ENCODE measurements around the gene PRSS2.
A peak's percentile ranks its signal among the peaks of the same experiment; 100 is the strongest.
"Not testable (repeated sequence)": the region's sequence is repeated elsewhere in the genome, so short reads cannot be mapped to it uniquely, and the experiment has no call there.

Gene PRSS2

GRCh38 chr7:142759433-142759832, 11.3 kb upstream of the PRSS2 start:
- no peak for DNase-seq (ENCODE audit: low spot score)

DNA sequence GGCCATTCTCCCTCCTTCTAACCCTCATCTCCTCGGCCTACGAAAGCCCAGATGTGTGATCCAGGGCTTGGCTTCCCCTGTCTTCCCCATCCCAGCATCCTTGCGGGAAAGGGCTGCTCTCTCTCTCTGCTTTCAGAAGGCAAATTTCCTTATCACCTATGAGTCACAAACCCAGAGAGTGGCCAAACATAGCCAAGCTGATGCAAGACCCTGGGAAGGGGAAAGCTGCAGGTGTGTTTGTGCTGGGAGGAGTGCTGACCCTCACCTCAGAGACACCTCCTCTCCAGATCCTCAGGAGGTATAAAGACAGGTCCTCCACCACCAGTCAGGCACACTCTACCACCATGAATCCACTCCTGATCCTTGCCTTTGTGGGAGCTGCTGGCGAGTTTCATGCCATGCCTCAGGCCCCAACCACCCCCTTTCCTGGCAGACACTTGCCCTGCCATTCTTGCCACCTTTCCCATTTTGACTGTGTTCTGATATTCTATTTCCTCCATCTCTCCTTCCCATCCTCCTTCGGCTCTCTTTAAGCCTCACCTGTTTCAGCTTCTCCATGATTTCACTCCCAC, 10.6 kb upstream of the PRSS2 start:
- no peak for DNase-seq (ENCODE audit: low spot score)

DNA sequence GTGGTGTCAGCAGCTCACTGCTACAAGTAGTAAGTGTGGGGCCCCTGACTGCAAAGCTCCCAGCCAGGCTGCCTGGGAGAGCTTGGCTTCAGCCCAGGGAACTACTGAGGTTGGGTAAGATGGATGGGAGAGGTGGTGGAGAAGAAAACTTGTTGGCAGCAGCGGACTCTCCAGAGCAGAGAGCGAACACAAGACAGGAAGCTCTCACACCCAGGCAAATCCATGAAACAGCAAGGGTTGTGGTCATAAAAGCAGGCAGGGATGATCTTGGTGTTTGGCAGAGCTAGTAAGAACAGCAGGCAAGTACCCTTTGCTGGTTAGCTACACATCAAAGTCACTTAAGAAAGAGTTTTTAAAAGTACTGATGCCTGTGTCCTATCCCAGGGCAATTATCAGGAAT, 9.2 kb upstream of the PRSS2 start:
- DNase-seq (ENCODE audit: low spot score), result not testable (repeated sequence)

- DNase-seq (ENCODE audit: low spot score), result no peak
These were observed 8.7 kb upstream of the PRSS2 start for GRCh38 chr7:142762104-142762503.

DNA sequence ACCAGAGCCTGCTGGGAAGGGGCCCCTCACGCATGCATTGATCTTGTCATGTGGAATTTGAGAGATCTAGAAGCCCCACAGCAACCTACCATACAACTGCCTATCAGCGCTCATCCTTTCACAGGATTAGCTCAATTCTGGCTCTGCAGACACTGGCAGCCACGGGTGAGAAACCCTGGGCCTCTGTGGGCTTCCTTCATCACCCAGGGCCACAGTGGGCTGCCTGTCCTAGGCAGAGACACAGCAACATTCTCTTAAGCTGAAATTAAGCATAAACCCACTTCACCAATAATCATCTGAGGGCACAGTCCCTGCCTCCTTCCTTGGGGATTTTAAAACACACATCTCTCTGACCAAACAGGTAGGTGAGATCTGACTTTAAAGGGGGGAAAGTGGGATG, 3.3 kb upstream of the PRSS2 start:
- no peak for DNase-seq (ENCODE audit: low spot score)

DNA sequence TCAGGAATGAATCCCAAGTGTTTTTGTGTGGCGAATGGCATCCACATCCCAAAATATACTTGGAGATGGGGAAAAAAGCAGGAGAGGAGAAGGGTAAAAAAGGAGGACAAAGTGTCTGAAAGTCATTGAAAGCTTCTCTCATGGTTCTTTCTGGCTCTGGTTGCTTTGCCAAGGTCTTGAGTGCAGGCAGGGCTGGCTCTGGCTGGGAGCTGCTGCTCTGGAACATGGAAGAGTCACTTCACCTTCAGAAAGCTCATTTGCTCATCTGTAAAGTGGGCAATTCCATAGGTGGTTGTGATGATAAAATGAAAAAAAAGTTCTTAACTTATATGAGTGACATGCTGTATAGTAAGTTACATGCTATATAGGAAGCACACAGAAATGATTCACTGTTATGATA, 2.9 kb upstream of the PRSS2 start:
- no peak for DNase-seq (ENCODE audit: low spot score)

DNA sequence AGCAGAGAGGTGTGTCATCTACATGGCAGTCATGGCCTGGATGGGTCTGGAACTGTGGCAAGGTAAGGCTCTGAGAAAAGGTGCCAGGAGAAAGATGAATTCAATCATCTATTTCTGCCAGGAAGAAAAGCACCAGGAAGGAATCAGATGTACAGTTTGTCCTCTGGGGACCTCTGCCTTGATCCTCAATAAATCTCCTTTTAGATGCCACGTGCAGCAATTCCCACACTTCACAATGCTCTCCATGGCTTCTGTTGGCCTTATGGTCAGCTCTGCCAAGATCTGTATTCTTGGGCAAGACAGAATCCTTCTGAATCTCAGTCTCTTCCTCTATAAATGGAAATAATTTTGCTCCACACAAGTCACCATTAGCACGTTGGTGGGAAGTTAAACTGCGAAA, 1.9 kb upstream of the PRSS2 start:
- not testable (repeated sequence) for DNase-seq (ENCODE audit: low spot score)

GRCh38 chr7:142771353-142771723, 568 bp downstream of the PRSS2 start:
- no peak for DNase-seq (ENCODE audit: low spot score)

GRCh38 chr7:142772051-142772450, 1.3 kb downstream of the PRSS2 start:
- no peak for DNase-seq (ENCODE audit: low spot score)

- no peak for DNase-seq (ENCODE audit: low spot score)
These were observed 1.9 kb downstream of the PRSS2 start for GRCh38 chr7:142772673-142773072.

DNA sequence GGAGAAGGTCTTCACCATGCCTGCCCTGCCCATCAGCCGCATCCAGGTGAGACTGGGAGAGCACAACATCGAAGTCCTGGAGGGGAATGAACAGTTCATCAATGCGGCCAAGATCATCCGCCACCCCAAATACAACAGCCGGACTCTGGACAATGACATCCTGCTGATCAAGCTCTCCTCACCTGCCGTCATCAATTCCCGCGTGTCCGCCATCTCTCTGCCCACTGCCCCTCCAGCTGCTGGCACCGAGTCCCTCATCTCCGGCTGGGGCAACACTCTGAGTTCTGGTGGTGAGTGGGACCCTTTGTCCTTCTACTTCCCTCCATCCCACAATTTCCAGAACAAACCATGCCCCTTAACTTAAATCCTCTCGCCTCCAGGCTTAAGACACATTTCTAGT, 2.5 kb downstream of the PRSS2 start:
- no peak for DNase-seq (ENCODE audit: low spot score)

DNA sequence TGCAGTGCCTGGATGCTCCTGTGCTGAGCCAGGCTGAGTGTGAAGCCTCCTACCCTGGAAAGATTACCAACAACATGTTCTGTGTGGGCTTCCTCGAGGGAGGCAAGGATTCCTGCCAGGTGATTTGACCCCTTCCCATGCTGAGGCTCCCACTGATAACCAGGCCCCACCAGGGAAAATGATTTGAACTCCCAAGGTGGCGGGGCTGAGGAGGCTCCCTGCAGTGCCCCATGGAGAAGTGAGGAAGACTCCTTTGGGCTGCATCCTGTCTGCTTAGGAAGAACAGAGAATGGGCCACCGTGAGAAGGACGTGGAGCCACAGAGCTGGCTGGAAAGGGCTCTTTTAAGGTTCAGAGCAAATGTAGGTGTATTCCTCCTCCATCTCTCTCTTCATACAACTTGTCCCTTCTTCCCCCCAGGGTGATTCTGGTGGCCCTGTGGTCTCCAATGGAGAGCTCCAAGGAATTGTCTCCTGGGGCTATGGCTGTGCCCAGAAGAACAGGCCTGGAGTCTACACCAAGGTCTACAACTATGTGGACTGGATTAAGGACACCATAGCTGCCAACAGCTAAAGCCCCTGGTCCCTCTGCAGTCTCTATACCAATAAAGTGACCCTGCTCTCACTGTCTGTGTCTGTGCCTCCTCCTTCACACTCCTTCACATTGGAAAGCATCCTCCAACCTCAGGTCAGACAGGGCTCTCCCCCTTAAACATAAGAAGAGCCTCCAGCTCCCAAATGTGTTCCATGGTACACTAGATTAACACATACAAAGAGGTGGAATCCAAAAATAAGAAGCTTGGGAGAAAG, 3.4 kb downstream of the PRSS2 start:
- no peak for DNase-seq (ENCODE audit: low spot score)

DNA sequence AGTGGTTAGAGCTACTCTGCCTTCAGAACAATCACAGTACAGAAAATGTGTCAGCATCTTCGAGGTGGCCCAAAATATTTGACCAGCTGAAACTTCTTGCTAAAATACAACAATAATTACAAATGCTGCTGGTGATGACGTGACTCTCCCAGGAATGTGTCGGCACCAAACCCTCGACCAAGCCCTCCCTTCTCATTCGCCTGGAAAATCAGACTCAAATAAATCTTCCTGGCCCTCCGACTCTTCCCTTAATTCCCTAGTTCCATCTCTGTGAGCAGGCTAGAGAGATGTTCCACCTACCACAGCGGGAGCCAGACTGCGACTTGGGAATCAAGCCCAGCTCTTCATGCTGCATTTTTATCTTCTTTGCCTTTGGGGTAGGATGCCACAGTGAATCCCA, 4.1 kb downstream of the PRSS2 start:
- DNase-seq (ENCODE audit: low spot score), result no peak

GRCh38 chr7:142775351-142776115, 4.8 kb downstream of the PRSS2 start:
- not testable (repeated sequence) for DNase-seq (ENCODE audit: low spot score)

GRCh38 chr7:142776206-142776844, 5.6 kb downstream of the PRSS2 start:
- no peak for DNase-seq (ENCODE audit: low spot score)

DNA sequence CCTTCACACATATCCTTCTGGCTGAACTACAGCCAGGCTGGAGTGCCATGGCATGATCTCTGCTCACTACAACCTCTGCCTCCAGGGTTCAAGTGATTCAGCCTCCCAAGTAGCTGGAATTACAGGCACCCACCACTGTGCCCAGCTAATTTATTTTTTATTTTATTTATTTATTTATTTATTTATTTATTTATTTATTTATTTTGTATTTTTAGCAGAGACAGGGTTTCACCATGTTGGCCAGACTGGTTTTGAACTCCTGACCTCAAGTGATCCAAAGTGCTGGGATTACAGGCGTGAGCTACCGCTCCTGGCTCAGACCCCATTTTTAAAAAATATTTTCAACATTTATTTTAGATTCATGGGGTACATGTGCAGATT, 6.1 kb downstream of the PRSS2 start:
- not testable (repeated sequence) for DNase-seq (ENCODE audit: low spot score)

- no peak for DNase-seq (ENCODE audit: low spot score)
These were observed 6.5 kb downstream of the PRSS2 start for GRCh38 chr7:142777318-142777717.

- peak; percentile 81 for DNase-seq (ENCODE audit: low spot score)
These were observed 12.4 kb downstream of the PRSS2 start for GRCh38 chr7:142782922-142783900.

DNA sequence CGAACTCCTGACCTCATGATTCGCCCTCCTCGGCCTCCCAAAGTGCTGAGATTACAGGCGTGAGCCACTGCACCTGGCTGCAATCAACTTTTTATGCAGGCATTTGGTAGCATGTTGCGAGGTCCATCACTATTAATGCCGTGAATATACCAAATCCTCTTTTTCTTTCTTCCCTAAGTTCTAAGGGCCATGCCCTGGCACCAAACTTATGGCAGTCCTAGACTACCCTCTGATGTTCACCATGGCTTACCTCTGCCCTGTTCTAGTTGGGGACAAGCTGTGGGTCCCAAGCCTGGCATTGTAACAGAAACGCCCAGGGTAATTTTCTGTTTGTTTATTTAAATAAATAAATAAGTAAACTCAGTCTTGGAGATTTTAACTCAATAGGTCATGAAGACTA, 13.3 kb downstream of the PRSS2 start:
- no peak for DNase-seq (ENCODE audit: low spot score)

DNA sequence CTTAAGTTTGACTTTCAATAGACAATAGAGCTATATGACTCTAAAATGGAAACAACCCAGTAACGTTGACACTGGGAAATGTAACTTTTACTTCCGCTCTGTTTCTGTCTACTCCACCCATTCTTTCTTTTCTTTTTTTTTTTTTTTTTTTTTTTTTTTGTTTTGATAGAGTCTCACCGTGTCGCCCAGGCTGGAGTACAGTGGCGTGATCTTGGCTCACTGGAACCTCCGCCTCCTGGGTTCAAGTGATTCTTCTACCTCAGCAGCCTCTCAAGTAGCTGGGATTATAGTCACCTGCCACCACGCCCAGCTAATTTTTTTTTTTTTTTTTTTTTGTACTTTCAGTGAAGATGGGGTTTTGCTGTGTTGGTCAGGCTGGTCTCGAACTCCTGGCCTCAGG, 13.9 kb downstream of the PRSS2 start:
- DNase-seq (ENCODE audit: low spot score), result no peak

DNA sequence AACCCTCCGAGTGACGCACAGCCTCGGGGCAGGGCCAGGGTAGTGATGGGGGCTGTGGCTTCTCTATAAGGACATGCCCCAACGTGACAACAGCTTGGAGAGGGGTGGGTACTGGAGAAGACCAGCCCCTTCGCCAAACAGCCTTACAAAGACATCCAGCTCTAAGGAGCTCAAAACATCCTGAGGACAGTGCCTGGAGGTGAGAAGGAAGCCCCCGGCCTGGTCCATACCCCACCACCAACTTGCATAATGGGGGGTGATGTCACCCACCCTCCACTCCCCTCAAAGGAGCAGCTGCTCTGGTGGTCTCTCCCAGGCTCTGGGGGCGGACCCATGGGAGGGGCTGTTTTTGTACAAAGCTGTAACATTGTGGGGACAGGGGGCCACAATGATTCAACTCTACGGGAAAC, 15.1 kb downstream of the PRSS2 start:
- no peak for DNase-seq (ENCODE audit: low spot score)

Data from kidney capillary endothelial cell (primary cell).